ENCODE measurements around the gene EYS.

EYS gene

DNA sequence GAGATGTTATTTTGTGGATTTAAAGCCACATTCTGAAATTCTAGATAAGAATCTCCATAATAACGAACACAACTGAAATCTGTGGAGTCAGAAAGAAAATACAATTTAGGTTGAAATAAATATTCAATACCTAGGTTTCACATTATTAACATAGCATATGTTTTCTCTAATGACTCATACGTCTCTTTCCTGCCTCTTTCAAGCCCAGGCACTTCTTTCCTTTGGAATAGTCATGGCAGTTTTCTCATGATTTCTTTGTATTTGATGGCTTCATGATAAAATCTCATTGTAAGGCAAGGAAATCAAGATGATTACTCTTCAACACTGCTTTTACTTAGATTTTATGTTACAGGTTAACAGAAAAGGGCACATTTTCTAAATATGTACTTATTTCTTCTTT is 1267.8 kb downstream of the EYS start:
- no peak overlapping the region for H2AFZ ChIP-seq (ENCODE audit: low read length)
- H3K27me3 ChIP-seq (ENCODE audit: insufficient read depth, low read length, poor library complexity, severe bottlenecking): no peaks in the 10 kb centered on the region
- H3K79me2 ChIP-seq (ENCODE audit: insufficient read depth, low read length): no peaks in the 10 kb centered on the region
- H3K9me3 ChIP-seq (ENCODE audit: insufficient read depth, low read depth, low read length): no peaks in the 10 kb centered on the region
- H3K4me1 ChIP-seq (ENCODE audit: insufficient read depth, low read length, poor library complexity, severe bottlenecking): no peaks in the 10 kb centered on the region
- no peak overlapping the region for H3K4me3 ChIP-seq (ENCODE audit: low read length, poor library complexity, severe bottlenecking)
- H4K20me1 ChIP-seq (ENCODE audit: insufficient read depth, low read length, poor library complexity, severe bottlenecking): no peaks in the 10 kb centered on the region
- no peaks in the 10 kb centered on the region for H3K9me2 ChIP-seq (replicated peaks; ENCODE audit: low read depth, low read length)
- no peaks in the 10 kb centered on the region for H3K36me3 ChIP-seq (ENCODE audit: insufficient read depth, low read length)
- no peak overlapping the region for H3K4me2 ChIP-seq (ENCODE audit: low read depth, low read length, poor library complexity, severe bottlenecking)
- no peaks in the 10 kb centered on the region for H3F3A ChIP-seq (ENCODE audit: low read depth)
- TF ChIP-seq, protein P1, sequence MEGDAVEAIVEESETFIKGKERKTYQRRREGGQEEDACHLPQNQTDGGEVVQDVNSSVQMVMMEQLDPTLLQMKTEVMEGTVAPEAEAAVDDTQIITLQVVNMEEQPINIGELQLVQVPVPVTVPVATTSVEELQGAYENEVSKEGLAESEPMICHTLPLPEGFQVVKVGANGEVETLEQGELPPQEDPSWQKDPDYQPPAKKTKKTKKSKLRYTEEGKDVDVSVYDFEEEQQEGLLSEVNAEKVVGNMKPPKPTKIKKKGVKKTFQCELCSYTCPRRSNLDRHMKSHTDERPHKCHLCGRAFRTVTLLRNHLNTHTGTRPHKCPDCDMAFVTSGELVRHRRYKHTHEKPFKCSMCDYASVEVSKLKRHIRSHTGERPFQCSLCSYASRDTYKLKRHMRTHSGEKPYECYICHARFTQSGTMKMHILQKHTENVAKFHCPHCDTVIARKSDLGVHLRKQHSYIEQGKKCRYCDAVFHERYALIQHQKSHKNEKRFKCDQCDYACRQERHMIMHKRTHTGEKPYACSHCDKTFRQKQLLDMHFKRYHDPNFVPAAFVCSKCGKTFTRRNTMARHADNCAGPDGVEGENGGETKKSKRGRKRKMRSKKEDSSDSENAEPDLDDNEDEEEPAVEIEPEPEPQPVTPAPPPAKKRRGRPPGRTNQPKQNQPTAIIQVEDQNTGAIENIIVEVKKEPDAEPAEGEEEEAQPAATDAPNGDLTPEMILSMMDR (conservative IDR thresholded peaks at IDR 0.05; ENCODE audit: low read length): no peak
- no peak for TF ChIP-seq EZH2phosphoT487 (IDR thresholded peaks at IDR 0.05; ENCODE audit: borderline replicate concordance)
- no peak overlapping the region for H3K9ac ChIP-seq (ENCODE audit: low read depth, low read length, poor library complexity, severe bottlenecking)

DNA sequence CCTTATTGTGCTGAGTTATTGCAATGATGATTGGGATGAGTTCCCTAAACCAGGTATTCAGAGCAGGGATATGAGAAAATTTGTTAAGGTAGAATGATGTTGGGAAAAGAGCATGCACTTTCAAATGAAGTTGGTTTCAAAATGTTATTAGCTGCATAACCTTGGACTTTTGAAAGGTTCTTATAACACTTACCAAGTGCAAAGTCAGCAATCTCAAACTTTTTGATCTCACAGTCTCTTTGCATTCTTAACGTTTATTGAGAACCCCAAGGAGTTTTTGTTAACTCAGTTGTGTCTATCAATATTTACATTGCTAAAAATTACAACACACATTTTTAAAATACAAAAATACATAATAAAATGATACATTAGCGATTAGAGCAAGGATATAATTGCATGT is 1269.0 kb downstream of the EYS start:
- Histone ChIP-seq H3K9me2 (replicated peaks; ENCODE audit: low read depth, low read length) (no peaks in the 10 kb centered on the region), H3K9me3 (ENCODE audit: insufficient read depth, low read depth, low read length) (no peaks in the 10 kb centered on the region), H3K4me2 (ENCODE audit: low read depth, low read length, poor library complexity, severe bottlenecking) (no peak overlapping the region), H3K9ac (ENCODE audit: low read depth, low read length, poor library complexity, severe bottlenecking) (no peak overlapping the region), H3F3A (ENCODE audit: low read depth) (no peaks in the 10 kb centered on the region), H4K20me1 (ENCODE audit: insufficient read depth, low read length, poor library complexity, severe bottlenecking) (no peaks in the 10 kb centered on the region), H3K36me3 (ENCODE audit: insufficient read depth, low read length) (no peaks in the 10 kb centered on the region), H3K79me2 (ENCODE audit: insufficient read depth, low read length) (no peaks in the 10 kb centered on the region), H2AFZ (ENCODE audit: low read length) (no peak overlapping the region), H3K4me1 (ENCODE audit: insufficient read depth, low read length, poor library complexity, severe bottlenecking) (no peaks in the 10 kb centered on the region), H3K4me3 (ENCODE audit: low read length, poor library complexity, severe bottlenecking) (no peak overlapping the region), H3K27me3 (ENCODE audit: insufficient read depth, low read length, poor library complexity, severe bottlenecking) (no peaks in the 10 kb centered on the region)
- no peak for TF ChIP-seq EZH2phosphoT487 (IDR thresholded peaks at IDR 0.05; ENCODE audit: borderline replicate concordance)
- TF ChIP-seq, protein P1 (conservative IDR thresholded peaks at IDR 0.05; ENCODE audit: low read length): no peak

DNA sequence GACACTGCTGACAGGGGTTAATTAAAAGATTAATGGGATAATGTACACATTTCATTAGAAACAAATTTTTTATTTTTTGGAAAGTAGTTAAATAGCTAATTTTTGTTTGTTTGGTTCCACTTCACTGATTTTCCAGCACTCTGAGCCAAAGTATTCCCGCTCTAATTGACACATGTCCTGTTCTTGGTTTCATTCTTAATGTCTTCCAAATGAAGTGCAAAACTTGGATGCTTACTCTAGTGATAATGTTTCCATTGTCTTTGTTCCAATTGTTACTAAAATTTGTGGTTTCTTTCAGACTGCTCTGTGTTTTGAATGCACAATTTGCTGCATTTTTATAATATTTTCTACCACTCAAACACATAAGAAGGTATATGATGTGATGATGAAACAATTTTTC is 1277.1 kb downstream of the EYS start:
- Histone ChIP-seq H3K4me3 (ENCODE audit: low read length, poor library complexity, severe bottlenecking) (no peak overlapping the region), H3K4me1 (ENCODE audit: insufficient read depth, low read length, poor library complexity, severe bottlenecking) (no peaks in the 10 kb centered on the region), H3K79me2 (ENCODE audit: insufficient read depth, low read length) (no peaks in the 10 kb centered on the region), H2AFZ (ENCODE audit: low read length) (no peak overlapping the region), H3K9me2 (replicated peaks; ENCODE audit: low read depth, low read length) (no peaks in the 10 kb centered on the region), H3K36me3 (ENCODE audit: insufficient read depth, low read length) (no peaks in the 10 kb centered on the region), H3K9me3 (ENCODE audit: insufficient read depth, low read depth, low read length) (no peaks in the 10 kb centered on the region), H3F3A (ENCODE audit: low read depth) (no peaks in the 10 kb centered on the region), H3K27me3 (ENCODE audit: insufficient read depth, low read length, poor library complexity, severe bottlenecking) (no peaks in the 10 kb centered on the region), H3K9ac (ENCODE audit: low read depth, low read length, poor library complexity, severe bottlenecking) (no peak overlapping the region), H3K4me2 (ENCODE audit: low read depth, low read length, poor library complexity, severe bottlenecking) (no peak overlapping the region), H4K20me1 (ENCODE audit: insufficient read depth, low read length, poor library complexity, severe bottlenecking) (no peaks in the 10 kb centered on the region)
- no peak for TF ChIP-seq EZH2phosphoT487 (IDR thresholded peaks at IDR 0.05; ENCODE audit: borderline replicate concordance)
- TF ChIP-seq, protein P1 (conservative IDR thresholded peaks at IDR 0.05; ENCODE audit: low read length): no peak

Data from Loucy (cell line).